Mesodermal cell (in vitro differentiated cells): ENCODE results near the gene TEKT1.
A peak's percentile ranks its signal among the peaks of the same experiment; 100 is the strongest.
"Not testable (repeated sequence)": the region's sequence is repeated elsewhere in the genome, so short reads cannot be mapped to it uniquely, and the experiment has no call there.

Experiments
- H3K27ac ChIP-seq: 2 replicates; pipeline ENCODE4 v1.7.0; 2013; ENCODE audit warnings: mild to moderate bottlenecking, low read depth, low read length, moderate library complexity; ENCODE audit not compliant: severe bottlenecking
- H3K36me3 ChIP-seq: 2 replicates; pipeline ENCODE4 v1.7.1; 2013; ENCODE audit warnings: mild to moderate bottlenecking, low read length, moderate library complexity; ENCODE audit not compliant: control insufficient read depth, insufficient read depth
- H3K4me1 ChIP-seq: one replicate; pipeline ENCODE4 v1.7.1; 2013; ENCODE audit warnings: mild to moderate bottlenecking, low read length; ENCODE audit not compliant: insufficient read depth, control insufficient read depth, poor library complexity, severe bottlenecking
- H3K4me3 ChIP-seq: 2 replicates; pipeline ENCODE4 v1.7.0; 2013; ENCODE audit warnings: low read length, control low read depth, mild to moderate bottlenecking; ENCODE audit not compliant: insufficient read depth, poor library complexity, severe bottlenecking; ENCODE audit errors: extremely low read depth
- H3K9me3 ChIP-seq: 2 replicates; pipeline ENCODE4 v1.7.1; 2013; ENCODE audit warnings: mild to moderate bottlenecking, low read length, moderate library complexity; ENCODE audit not compliant: control insufficient read depth
- WGBS, 2 experiments: methylation state at CpG; one replicate each; pipeline ENCODE4 v1.1.5; 2013; ENCODE audit warnings: missing lambda C conversion rate in 2 of 2; ENCODE audit not compliant: insufficient coverage in 2 of 2; 5-methylcytosine and 5-hydroxymethylcytosine counted together

Gene TEKT1

GRCh38 chr17:6856051-6856450 lies 24.5 kb upstream of the TEKT1 start:
- H3K36me3 ChIP-seq, result no peaks in the 10 kb centered on the region
- WGBS, 2 experiments, result 85 to 87% methylated on average over 3 of the region's 3 CpGs
- no peaks in the 10 kb centered on the region for H3K9me3 ChIP-seq
- H3K4me3 ChIP-seq, result no peak overlapping the region
- no peaks in the 10 kb centered on the region for H3K4me1 ChIP-seq
- no peak overlapping the region for H3K27ac ChIP-seq

GRCh38 chr17:6853764-6854442 lies 22.4 kb upstream of the TEKT1 start:
- Histone ChIP-seq H3K4me1 (no peaks in the 10 kb centered on the region), H3K27ac (no peak overlapping the region), H3K36me3 (no peaks in the 10 kb centered on the region), H3K9me3 (no peaks in the 10 kb centered on the region), H3K4me3 (no peak overlapping the region)
- WGBS, 2 experiments, result 55 to 66% methylated on average over 15 to 16 of the region's 19 CpGs

- not testable (repeated sequence) for H3K4me3 ChIP-seq, H3K36me3 ChIP-seq, H3K27ac ChIP-seq, H3K4me1 ChIP-seq, H3K9me3 ChIP-seq
- WGBS, 2 experiments, result 83 to 92% methylated on average over 3 to 4 of the region's 7 CpGs
Observed at GRCh38 chr17:6848545-6849179, 17.1 kb upstream of the TEKT1 start.

- not testable (repeated sequence) for H3K9me3 ChIP-seq, H3K27ac ChIP-seq, H3K4me1 ChIP-seq, H3K36me3 ChIP-seq, H3K4me3 ChIP-seq
- WGBS, 2 experiments, result 76 to 84% methylated on average over 4 of the region's 6 CpGs
Observed at GRCh38 chr17:6846138-6846537, 14.6 kb upstream of the TEKT1 start.

GRCh38 chr17:6844406-6844805 lies 12.9 kb upstream of the TEKT1 start:
- not testable (repeated sequence) for H3K27ac ChIP-seq, H3K4me3 ChIP-seq, H3K36me3 ChIP-seq, H3K4me1 ChIP-seq, H3K9me3 ChIP-seq
- WGBS, 2 experiments, result 90 to 95% methylated on average over 3 of the region's 4 CpGs

- WGBS, 2 experiments, result 80% methylated on average over 1 of the region's 7 CpGs; no CpG with 5 or more reads in 1 of the 2 experiments
- no peak overlapping the region for H3K4me3 ChIP-seq
- no peaks in the 10 kb centered on the region for H3K4me1 ChIP-seq
- no peaks in the 10 kb centered on the region for H3K36me3 ChIP-seq
- H3K9me3 ChIP-seq, result no peaks in the 10 kb centered on the region
- H3K27ac ChIP-seq, result no peak overlapping the region
Observed at GRCh38 chr17:6843241-6843880, 11.8 kb upstream of the TEKT1 start.

- H3K36me3 ChIP-seq, H3K27ac ChIP-seq, H3K9me3 ChIP-seq, H3K4me1 ChIP-seq, H3K4me3 ChIP-seq: not testable (repeated sequence)
- WGBS, 2 experiments, result 49% methylated on average over 4 of the region's 14 CpGs; no CpG with 5 or more reads in 1 of the 2 experiments
Observed at GRCh38 chr17:6841769-6842168, 10.2 kb upstream of the TEKT1 start.

GRCh38 chr17:6830383-6830986 lies 1.0 kb downstream of the TEKT1 start:
- H3K9me3 ChIP-seq, result no peaks in the 10 kb centered on the region
- H3K36me3 ChIP-seq, result no peaks in the 10 kb centered on the region
- H3K4me3 ChIP-seq, result no peak overlapping the region
- H3K4me1 ChIP-seq, result no peaks in the 10 kb centered on the region
- no peak overlapping the region for H3K27ac ChIP-seq
- WGBS, 2 experiments, result 57% methylated on average over 1 of the region's 7 CpGs; no CpG with 5 or more reads in 1 of the 2 experiments

GRCh38 chr17:6823011-6823442 lies 8.5 kb downstream of the TEKT1 start:
- peak overlapping the region; percentile 60 for H3K27ac ChIP-seq
- no peaks in the 10 kb centered on the region for H3K36me3 ChIP-seq
- no peaks in the 10 kb centered on the region for H3K4me1 ChIP-seq
- no peak overlapping the region for H3K4me3 ChIP-seq
- no peaks in the 10 kb centered on the region for H3K9me3 ChIP-seq

- H3K4me1 ChIP-seq, result no peaks in the 10 kb centered on the region
- H3K9me3 ChIP-seq, result no peaks in the 10 kb centered on the region
- H3K4me3 ChIP-seq, result no peak overlapping the region
- WGBS, 2 experiments, result 88 to 100% methylated on average over 2 to 3 of the region's 3 CpGs
- H3K36me3 ChIP-seq, result no peaks in the 10 kb centered on the region
- no peak overlapping the region for H3K27ac ChIP-seq
Observed at GRCh38 chr17:6818938-6819337, 12.6 kb downstream of the TEKT1 start.

- 90 to 100% methylated on average over 1 to 2 of the region's 3 CpGs for WGBS, 2 experiments
- not testable (repeated sequence) for H3K4me3 ChIP-seq, H3K9me3 ChIP-seq, H3K27ac ChIP-seq, H3K36me3 ChIP-seq, H3K4me1 ChIP-seq
Observed at GRCh38 chr17:6816368-6816767, 15.2 kb downstream of the TEKT1 start.
